Activated gamma-delta T cell treated with Interleukin-2 at 50 U/mL for 16 hours (primary cell): ENCODE measurements around the gene FOXL3.
"Not testable (repeated sequence)": the region's sequence is repeated elsewhere in the genome, so short reads cannot be mapped to it uniquely, and the experiment has no call there.

Experiments
- DNase-seq: peaks from one replicate; pipeline ENCODE4 v3.0.0-alpha.2; 2020

Gene FOXL3

DNA sequence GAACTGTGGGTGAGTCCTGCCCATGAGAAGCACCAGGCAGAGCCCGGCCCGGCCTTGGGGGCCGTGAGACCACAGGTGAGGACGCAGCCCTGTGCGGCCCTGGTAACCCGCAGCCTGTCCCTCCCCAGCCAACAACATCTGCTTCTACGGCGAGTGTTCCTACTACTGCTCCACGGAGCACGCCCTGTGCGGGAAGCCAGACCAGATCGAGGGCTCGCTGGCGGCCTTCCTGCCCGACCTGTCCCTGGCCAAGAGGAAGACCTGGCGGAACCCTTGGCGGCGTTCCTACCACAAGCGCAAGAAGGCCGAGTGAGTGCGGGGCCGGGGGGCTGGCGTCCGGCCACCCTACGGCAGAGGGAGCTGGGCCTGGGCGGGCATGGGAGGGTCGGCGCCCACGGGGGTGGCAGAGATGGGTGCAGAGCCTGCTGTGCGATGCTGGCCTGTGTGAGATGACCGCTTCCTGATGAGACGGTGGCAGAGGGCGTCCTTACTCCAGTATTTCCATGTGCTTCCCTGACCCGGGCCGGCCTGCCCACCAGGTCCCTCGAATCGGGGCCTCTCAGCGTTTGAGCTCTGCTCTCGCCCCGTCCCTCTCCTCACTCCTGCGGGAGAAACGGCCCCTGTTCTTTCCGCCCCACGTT is 34.1 kb upstream of the FOXL3 start:
- DNase-seq: no peak

DNA sequence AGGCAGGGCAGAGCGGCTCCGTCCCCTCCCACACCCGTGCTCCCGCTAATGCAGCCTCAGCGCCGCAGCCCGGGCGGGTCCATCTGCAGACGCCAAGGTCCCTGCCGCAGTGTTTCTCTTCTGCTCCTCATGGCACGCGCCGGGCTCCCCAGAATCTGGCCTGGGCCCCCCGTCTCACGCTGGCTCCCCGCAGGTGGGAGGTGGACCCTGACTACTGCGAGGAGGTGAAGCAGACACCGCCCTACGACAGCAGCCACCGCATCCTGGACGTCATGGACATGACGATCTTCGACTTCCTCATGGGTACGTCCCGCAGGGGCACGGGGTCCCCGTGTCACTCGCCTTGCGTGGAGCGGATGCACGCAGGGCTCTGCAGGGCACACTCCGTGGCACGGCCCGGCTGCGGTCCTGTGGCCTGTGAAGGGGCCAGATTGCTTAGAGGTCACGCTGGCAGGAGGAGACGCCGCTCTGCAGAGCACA is 33.5 kb upstream of the FOXL3 start:
- DNase-seq: no peak

DNA sequence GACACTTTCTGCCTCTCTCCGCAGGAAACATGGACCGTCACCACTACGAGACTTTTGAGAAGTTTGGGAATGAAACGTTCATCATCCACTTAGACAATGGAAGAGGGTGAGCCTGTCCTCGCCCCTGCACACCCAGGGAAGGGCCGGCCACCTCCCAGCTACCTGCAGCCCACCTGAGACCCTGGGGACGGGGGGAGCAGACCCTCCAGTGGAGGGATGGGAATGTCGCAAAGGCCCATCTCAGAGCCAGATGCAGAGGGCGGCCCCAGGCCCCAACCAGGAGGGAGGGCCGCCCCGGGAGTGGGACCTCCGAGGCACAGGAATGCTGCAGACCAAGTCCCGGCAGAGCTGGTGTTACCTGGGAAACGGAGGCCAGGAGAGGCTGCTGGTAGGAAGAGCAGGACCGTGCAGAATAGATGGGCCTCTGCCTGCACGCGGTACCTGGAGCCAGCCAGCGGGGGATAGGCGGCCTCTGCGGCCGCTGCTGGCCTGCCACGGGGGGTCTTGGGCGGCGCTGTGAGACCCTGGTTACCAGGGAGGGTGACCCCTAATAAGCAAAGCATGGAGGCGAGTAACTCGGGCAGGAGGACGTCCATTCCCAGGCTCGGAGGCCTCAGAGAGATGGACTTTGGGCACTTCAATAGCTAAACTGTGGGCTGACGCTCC is 32.9 kb upstream of the FOXL3 start:
- DNase-seq: no peak

DNA sequence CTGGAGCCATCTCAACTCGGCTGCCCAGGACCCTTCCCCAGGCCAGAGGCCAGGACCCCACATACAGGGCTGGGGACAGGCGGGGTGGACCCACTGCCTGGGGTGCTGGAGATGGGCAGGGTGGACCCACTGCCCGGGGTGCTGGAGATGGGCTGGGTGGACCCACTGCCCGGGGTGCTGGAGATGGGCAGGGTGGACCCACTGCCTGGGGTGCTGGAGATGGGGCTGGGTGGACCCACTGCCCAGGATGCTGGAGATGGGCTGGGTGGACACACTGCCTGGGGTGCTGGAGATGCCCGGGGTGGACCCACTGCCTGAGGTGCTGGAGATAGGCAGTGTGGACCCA is 32.4 kb upstream of the FOXL3 start:
- no peak for DNase-seq

DNA sequence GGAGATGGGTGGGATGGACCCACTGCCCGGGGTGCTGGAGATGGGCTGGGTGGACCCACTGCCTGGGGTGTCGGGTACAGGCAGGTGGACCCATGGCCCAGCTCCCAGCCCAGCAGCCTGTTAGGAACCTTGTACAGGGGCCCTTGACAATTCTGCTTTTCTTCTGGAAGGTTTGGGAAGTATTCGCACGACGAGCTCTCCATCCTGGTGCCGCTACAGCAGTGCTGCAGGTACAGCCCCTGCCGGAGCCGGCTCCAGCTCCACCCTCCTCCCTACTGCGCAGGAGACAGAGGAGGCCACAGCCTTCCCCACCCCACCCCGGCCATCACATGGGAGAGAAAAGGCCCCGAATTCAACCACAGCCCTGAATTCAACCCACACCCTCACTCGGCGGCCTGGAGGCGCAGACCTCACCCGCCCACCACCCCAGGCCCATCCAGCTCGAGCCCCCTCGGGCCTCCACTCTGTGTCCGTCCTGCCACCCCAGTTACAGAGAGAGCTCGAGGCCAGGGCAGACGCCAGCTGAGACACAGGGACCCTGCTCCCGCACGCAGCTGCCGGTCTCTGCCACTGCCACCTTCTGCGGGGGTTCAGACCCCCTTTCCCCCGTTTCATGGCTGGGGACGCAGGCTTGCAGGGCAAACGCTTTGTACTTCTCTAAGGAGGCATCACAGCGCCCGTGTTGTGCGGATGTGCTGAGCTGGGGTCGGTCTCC is 31.3 kb upstream of the FOXL3 start:
- DNase-seq: no peak

DNA sequence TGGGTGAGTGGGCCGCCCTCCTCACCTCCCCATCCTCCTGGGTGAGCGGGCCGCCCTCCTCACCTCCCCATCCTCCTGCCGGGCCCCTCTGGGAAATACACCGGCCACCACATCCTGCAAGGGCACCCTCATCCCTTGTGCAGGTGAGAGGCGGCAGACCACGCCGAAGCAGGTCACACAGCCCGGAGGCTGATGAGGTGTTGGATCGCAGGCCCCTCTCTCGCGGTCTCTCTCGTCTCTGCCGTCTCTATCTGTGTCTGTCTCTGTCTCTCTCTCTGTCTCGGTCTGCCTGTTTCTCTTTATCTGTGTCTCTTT is 30.8 kb upstream of the FOXL3 start:
- no peak for DNase-seq

DNA sequence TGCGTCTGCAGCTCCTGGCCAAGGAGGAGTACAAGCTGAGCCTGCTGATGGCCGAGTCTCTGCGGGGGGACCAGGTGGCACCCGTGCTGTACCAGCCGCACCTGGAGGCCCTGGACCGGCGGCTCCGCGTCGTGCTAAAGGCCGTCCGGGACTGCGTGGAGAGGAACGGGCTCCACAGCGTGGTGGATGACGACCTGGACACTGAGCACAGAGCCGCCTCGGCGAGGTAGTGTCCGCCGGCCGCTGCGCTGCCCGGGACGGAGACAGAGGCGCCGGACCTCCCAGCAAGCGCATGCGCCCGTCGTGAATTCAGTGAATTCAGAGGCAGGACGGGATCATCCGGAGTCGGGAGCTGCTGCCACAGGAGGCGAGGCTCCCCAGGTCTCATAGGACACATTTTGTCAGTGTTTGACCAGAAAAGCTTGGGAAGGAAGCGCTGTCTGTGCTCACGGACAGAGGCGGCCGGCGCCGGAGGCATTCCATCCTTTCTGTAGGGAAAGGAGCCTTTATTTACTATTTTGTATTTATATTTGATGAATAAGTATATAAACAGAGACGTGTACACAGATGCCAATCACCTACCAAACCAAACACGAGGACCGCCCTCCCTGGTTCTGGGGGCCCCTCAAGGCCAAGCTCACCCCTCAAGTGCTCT is 30.1 kb upstream of the FOXL3 start:
- DNase-seq: no peak

DNA sequence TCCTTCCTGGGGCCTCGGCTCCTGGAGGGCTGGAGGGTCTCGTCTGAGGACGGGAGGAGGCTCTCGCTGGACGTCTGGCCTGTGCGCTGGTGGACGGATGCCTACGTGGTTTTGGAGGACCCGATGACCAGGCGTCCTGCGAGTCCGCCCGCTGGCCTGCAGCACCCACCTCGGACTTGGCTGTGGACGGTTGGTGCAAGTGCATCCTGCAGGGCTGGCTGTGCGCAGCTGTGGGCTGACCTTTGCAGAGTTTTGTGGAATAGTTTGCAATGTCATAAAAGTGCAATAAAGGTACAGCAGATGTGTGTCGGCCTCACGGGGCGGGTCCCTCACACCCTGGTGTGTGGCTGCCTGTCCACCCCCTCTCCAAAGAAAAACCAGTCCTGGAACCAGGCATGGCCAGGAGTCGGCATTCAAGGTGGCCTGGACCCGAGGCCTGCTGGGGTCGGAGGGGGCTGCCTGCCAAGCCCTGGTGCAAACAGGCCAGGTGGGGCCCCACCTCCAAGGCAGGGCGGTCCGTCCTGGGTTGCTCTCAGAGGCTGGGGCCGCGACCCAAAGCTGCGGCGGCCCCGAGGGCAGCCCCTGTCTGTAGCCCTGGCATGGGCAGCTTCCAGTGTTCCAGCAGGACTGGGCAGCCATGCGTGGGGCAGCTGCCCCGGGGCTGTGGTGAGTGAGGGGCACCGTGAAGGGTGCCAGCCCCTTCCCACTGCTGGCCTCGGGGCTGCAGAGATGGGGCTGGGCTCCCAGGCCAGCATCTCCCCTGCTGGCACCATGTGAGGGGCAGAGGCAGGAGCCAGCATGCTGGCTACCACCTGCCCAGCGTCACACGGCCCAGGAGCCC is 29.3 kb upstream of the FOXL3 start:
- DNase-seq: no peak

DNA sequence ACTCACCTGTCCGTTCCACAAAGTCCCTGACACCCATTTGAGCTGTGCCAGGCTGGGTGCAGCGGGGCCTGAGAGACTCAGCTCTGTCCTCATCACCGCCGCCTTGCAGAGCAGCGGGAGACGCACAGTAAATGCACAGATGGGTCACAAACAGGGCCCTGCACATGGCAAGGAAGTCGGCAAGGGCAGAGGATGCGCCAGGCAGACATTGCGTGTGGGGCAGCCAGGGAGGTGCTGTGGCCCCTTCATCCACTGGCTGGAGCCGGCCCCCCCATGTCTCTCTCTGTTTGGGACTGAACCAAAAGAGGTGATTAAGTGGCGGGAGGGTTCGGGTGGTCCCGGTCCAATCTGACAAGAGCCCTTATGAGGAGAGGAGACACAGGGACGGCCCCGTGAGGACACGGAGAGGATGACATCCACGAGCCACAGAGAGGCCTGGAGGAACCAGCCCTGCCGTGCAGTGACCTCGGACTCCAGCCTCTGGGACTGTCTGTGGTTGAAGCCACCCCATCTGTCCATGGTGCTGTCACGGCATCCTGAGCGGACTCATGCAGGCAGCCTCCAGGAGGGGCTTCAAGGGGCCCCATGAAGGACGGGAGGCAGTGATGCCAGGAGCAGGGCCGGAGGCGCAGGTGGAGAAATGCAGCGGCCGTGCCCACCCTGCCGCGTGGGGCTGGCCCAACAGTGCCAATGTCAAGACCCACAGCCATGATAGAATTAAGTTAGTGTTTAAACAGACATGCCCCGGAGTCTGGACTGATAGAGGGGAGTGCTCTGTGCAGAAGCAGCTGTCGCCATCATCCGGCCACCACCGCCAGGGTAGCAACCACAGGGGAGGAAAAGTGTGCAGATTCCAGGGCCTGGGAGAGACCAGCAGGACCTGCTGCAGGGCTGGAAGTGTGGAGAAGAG is 28.4 kb upstream of the FOXL3 start:
- DNase-seq: no peak

DNA sequence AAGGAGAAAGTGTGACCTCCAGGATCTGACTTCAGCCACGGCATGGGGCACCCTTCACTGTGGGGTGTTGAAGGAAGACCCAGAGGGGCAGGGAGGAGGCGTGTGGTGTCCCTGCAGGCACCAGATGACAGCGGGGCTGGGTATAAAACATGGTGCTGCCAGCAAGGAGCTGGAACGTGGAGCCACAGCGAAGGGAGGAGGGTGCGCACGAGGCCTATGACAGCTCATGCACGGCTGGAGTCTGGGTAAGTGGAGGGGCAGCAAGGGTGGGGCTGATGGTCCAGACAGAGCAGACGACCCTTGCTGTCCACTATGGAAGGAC is 27.8 kb upstream of the FOXL3 start:
- DNase-seq: no peak

DNA sequence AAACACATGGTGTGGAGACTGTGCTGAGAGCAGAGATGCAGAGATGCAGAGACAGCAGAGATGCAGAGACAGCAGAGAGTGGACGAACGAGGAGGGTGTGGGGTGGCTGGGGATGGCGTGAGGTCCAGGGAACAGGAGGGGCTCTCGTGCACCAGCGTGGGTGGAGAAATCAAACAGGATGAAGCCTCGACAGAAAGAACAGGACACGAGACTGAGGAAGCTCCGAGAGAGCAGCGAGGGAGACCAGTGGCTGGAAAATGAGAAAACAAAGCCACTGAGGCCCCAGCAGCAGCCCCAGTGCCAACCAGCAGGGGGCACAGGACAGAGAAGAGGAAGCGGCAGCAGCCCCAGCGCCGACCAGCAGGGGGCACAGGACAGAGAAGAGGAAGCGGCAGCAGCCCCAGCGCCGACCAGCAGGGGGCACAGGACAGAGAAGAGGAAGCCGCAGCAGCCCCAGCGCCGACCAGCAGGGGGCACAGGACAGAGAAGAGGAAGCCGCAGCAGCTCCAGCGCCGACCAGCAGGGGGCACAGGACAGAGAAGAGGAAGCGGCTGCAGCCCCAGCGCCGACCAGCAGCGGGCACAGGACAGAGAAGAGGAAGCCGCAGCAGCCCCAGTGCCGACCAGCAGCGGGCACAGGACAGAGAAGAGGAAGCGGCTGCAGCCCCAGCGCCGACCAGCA is 27.2 kb upstream of the FOXL3 start:
- not testable (repeated sequence) for DNase-seq

DNA sequence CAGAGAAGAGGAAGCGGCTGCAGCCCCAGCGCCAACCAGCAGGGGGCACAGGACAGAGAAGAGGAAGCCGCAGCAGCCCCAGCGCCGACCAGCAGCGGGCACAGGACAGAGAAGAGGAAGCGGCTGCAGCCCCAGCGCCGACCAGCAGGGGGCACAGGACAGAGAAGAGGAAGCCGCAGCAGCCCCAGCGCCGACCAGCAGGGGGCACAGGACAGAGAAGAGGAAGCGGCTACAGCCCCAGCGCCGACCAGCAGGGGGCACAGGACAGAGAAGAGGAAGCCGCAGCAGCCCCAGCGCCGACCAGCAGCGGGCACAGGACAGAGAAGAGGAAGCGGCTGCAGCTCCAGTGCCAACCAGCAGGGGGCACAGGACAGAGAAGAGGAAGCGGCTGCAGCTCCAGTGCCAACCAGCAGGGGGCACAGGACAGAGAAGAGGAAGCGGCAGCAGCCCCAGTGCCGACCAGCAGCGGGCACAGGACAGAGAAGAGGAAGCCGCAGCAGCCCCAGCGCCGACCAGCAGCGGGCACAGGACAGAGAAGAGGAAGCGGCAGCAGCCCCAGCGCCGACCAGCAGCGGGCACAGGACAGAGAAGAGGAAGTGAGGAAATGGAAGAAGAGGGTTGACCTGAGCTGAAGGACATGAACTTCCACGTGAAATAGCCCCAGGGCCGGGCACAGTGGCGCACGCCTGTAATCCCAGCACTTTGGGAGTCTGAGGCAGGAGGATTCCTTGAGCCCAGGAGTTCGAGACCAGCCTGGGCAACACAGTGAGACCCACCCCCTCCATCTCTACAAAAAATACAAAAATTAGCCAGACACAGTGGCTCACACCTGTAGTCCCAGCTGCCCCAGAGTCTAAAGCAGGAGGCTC is 26.3 kb upstream of the FOXL3 start:
- not testable (repeated sequence) for DNase-seq

DNA sequence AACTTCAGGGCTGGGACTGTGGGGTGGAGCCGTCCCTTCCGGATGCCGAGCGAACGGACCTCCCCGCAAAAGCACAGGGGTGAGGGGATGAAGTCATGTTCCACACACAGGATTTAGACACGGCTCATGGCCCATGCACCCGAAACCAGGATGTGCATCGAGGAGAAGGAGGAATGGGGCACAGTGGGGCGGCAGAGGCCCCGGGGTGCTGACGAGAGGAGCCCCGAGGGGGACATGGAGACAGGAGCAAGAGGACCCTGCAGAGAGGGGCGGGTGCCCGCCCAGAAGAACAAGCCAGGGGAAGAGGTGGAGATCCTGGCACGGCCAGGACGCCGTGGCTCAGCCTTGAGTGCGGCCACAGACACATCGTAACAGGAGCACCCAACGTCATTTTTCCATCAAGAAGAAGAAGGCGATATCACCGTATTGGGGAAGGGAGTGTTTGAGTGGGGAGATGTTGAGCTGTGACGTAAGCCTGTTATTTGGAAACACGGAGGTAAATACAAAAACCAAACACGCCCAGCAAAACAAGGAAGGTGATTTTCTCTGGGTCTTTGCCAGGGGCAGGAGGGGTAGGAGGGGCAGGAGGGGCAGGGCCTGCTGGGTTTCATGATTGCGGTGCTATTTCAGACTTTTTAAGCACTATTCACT is 25.3 kb upstream of the FOXL3 start:
- no peak for DNase-seq

DNA sequence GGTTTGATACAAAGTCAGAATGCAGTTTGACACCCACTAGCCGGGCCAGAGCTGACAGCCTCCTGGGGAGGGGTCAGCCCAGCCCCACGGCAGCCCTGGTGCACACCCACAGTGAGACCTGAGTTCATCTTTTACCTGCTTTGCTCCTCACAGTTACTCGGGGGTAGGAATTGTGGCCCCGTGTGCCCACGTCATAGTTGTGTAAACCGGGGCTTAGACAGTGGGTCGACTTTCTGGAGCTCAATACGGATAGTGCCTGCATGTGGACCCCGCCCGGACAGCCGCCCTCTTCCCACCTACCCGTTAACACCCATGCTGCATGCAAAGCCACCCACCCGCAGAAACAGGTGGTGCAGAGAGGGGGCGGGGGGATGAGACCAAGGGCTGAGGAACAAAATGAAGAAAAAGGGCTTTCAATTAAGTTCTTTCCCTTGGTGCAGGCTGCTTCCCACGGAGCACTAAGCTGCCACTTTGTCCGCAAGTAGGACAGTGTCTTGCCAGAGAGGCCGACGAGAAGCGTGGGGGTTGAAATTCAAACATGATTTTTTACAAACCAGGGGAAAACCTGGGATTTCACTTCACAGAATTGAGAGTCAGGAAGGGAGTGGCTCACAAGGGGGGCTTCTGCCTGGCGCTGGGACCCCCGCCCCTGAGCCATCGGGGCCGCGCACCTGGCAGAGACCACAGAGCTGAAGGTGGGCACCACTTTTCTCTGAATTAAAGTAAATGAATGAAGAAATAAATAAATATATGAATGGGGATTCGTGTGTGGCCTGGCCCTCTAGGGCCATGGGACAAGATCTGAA is 24.6 kb upstream of the FOXL3 start:
- no peak for DNase-seq

DNA sequence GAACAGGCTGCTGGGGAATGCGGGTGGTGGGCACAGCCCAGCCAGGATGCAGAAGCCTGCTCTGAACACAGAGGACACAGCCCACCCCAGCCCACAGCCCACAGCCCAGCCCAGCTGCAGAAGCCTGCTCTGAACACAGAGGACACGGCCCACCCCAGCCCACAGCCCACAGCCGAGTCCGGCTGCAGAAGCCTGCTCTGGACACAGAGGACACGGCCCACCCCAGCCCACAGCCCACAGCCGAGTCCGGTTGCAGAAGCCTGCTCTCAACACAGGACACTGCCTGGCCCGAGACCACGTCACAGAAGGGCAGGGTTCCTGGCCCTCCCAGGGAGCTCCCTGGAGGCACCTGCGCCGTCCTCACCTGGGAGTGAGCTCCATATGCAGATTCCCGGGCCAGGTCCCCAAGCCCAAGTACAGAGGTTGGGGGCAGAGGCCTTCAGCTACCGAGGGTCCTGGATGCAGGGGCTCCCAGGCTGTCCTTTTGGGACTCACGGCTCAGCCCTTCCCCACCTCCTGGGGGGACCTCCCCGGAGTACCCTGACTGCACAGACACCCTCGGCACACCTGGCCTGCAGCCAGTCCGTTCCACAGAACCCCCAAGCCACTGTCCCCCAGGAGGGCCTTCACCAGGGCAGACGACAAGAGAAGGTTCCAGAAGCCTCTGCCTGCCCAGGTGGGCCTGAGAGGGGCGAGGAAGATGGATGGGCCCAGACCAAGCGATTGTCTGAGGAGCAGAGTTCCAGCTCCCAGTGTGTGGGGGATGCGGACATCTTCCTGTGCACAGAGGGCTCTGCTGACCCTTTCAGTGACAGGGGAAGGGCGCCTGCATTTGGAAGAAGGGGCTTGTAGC is 23.7 kb upstream of the FOXL3 start:
- no peak for DNase-seq

DNA sequence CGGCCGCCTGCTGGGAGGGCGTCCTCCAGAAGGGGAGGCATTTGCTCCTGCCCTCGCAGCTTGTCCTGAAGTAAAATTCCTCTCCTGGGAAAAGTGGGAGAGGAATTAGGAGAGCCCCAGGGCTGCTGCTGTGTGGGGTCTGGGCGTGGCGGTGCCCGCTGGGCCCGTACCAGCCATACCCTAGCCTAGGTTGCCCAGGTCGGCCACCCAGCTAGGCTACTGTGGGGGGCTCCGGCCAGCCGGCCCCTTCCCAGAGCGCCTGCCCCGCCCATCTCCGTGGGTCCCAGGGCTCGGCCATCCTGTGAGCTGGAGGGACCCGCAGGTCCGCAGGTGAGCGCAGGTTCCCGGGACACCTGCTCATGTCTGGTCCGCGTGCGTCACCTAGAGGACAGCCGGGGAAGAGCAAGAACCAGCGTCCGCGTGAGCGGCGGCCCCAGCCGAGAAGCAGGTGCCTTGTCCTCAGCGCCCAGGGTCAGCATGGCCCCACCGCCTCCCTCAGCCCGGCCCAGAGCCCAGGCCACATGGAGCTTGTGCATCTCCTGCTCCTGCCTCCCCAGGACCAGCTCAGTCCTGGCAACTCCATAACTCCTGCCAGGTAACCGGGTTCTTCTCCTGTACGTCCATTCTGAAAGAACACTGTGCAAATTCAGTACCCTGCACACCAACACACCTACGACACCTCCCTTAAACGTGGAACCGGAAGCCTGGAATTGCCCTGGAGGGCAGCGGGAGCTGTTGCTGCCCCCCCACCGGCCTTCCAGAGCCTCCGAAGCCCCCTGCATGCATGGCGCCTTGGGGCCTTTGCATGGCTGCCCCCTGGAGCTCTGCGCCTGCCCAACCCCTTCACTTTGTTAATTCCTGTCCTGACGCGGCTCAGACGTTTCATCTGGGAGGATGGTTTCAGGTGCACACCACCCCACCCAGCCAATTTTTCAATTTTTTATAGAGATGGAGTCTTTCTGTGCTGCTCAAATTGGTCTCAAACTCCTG is 22.8 kb upstream of the FOXL3 start:
- no peak for DNase-seq

DNA sequence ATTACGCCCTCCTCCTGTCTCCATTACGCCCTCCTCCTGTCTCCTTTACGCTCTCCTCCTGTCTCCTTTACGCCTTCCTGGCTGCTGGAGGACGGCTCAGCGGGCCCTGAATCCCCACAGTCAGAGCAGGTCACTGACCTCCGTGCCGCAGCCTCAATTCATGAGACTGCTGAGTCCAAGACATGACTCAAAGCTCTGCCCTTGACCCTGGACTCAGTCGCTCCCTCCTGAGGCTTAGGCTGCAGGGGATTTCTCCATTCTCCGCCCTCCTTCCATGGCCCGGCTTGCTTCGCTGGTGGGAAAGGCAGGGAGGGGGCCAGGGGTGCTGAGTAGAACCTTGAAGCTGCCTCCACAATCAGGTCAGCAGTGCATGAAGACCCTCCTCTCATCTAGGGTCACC is 21.0 kb upstream of the FOXL3 start:
- no peak for DNase-seq
